22Rv1 (cell line): ENCODE measurements around the gene POLD3.

ENCODE experiments used
- ZFX ChIP-seq: fragments of 450-650 bp; IDR thresholded peaks from 2 replicates; pipeline ENCODE4 v1.6.1; 2017; ENCODE audit warnings: antibody characterized with exemption, borderline replicate concordance
- TF ChIP-seq, protein P1 (sequence below): fragments of 450-650 bp; IDR thresholded peaks from 2 replicates; pipeline ENCODE4 v1.5.1; 2017; ENCODE audit warnings: mild to moderate bottlenecking

DNA sequence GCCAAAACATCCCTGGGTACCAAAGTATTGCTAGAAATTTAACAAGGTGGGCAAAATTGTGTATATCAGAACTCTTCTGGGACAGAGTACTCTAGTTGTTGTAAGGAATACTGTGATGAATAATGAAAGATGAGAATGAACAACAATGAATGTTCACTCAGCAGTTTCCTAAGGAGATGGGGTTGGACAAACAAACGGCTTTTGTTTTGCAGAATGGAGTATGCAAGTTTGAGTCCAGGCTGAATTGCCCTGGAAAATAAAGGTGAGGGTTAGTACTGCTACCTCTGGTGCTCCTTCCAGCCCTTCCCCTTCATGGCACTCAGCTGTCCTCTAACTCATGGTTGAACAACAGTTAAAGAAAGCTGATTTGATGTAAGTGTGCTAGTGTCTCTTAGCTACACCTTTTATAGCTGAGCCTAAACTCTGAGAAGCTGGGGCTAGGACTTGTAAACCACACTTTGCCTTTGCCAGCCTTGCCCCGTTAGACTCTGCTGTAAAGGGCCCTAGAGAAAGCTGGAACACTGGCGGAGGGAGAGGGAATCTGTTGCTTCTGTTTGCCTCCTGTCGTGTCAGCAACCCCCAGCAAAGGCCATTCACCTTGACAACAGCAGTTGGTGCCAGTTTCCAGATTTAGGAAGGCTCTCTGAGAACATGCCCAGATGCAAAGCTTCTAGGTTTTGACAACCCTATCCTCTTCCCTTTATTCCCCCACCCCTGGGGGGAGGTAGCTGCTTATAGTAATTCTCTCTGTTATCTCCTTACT is 41.2 kb upstream of the POLD3 start:
- TF ChIP-seq, protein P1, sequence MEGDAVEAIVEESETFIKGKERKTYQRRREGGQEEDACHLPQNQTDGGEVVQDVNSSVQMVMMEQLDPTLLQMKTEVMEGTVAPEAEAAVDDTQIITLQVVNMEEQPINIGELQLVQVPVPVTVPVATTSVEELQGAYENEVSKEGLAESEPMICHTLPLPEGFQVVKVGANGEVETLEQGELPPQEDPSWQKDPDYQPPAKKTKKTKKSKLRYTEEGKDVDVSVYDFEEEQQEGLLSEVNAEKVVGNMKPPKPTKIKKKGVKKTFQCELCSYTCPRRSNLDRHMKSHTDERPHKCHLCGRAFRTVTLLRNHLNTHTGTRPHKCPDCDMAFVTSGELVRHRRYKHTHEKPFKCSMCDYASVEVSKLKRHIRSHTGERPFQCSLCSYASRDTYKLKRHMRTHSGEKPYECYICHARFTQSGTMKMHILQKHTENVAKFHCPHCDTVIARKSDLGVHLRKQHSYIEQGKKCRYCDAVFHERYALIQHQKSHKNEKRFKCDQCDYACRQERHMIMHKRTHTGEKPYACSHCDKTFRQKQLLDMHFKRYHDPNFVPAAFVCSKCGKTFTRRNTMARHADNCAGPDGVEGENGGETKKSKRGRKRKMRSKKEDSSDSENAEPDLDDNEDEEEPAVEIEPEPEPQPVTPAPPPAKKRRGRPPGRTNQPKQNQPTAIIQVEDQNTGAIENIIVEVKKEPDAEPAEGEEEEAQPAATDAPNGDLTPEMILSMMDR = no peak
- TF ChIP-seq ZFX = no peak
